Measurements from ENCODE around the gene IRAK1.

The IRAK1 gene

DNA sequence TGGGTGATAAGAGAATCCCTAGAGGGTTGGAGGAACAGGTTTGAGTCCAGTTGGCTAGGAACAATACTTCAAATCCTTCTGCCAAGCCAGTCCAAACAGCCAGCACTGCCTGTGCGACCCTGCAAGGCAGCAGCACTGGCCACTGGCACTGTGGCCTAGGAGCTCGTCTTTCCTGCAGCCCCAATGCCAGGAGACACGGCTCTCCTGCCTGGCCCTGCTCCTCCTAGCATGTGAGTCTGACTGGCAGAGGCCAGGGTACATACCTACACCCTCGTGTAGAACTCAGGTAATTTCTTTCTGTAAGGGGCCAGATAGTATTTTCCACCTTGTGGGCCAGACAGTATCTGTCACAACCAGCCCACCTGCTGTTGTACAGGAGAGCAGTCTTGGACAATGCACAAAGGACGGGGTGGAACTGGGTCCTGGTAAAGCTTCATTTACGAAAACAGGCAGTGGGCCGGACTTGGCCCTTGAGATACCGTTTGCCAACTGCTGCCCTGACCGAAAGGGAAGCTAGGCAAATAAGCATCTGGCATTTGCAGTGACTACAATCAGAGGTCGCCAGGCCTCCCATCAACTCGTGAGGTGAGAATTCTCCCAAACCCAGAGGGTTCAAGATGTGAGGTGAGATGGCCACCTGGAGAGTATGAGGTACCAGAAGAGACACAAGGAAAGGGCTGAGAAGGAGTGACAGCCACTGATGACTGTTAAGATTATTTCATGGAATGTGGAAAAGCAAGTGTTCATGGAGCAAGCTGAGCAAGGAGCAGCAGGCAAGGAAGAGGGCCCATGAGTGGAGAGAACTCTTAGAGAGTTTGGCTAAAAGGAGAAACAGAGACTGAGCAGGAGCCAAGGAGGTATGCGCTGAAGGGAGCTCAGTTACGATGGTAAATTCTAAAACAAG is 29.8 kb upstream of the IRAK1 start:
- TF ChIP-seq, protein P1, sequence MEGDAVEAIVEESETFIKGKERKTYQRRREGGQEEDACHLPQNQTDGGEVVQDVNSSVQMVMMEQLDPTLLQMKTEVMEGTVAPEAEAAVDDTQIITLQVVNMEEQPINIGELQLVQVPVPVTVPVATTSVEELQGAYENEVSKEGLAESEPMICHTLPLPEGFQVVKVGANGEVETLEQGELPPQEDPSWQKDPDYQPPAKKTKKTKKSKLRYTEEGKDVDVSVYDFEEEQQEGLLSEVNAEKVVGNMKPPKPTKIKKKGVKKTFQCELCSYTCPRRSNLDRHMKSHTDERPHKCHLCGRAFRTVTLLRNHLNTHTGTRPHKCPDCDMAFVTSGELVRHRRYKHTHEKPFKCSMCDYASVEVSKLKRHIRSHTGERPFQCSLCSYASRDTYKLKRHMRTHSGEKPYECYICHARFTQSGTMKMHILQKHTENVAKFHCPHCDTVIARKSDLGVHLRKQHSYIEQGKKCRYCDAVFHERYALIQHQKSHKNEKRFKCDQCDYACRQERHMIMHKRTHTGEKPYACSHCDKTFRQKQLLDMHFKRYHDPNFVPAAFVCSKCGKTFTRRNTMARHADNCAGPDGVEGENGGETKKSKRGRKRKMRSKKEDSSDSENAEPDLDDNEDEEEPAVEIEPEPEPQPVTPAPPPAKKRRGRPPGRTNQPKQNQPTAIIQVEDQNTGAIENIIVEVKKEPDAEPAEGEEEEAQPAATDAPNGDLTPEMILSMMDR (IDR thresholded peaks at IDR 0.05; ENCODE audit: low read depth, low read length, missing control alignments), result no peak
- DNase-seq (ENCODE audit: extremely low read depth, low read depth), result no peak
- H3K4me3 ChIP-seq (replicated peaks; ENCODE audit: low read depth, low read length), result no peak overlapping the region

DNA sequence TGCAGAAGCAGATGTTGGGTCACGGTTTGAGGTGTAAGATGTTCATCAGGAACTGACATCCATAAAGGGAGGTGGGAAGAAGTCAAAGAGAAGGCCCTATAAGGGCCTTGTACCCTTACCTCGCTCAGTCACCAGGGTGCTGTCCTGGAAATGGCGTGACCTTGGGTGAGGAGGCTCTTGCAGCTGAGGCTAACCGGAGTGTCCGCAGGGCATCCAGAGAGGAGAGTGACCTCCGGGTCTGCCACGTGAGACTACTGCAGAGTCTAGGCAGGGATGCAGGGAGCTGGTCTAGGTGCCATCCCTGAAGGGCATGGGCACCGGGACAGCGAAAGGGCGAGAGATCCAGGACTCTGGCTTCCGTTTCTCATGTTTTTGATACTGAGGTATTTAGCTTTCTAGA is 28.7 kb upstream of the IRAK1 start:
- DNase-seq (ENCODE audit: extremely low read depth, low read depth), result no peak
- TF ChIP-seq, protein P1 (IDR thresholded peaks at IDR 0.05; ENCODE audit: low read depth, low read length, missing control alignments), result no peak
- no peak overlapping the region for H3K4me3 ChIP-seq (replicated peaks; ENCODE audit: low read depth, low read length)

DNA sequence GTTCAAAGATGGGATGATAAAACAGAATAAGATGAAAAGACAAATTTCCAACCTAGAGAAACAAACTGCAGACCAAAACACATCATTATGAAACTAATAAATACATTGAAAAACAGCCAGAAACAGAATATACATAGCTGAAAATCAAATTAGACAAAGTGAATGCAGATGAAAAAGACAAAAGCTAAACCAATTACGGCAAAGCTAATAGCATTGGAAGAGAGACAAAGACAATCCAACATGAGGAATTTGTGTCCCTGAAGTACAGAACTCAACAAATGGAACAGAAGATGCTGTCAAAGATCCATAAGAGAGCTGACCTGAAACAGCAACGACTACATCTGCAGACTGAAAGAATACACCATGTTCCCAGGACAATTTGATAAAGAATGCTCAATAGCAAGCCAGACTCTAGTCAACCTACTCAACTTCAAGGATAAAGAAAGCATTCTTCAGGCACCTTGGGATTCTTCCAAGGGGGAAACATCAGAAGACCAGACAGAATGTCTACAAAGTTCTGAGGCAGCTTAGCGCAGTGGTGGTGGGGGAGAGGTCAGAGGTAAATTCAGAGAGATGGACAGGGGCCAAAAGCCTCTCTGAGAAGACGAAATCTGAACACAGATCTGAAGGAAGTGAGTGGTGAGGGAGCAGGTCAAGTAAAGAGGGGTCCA is 27.4 kb upstream of the IRAK1 start:
- DNase-seq (ENCODE audit: extremely low read depth, low read depth), result no peak
- H3K4me3 ChIP-seq (replicated peaks; ENCODE audit: low read depth, low read length), result no peak overlapping the region
- TF ChIP-seq, protein P1 (IDR thresholded peaks at IDR 0.05; ENCODE audit: low read depth, low read length, missing control alignments), result no peak

DNA sequence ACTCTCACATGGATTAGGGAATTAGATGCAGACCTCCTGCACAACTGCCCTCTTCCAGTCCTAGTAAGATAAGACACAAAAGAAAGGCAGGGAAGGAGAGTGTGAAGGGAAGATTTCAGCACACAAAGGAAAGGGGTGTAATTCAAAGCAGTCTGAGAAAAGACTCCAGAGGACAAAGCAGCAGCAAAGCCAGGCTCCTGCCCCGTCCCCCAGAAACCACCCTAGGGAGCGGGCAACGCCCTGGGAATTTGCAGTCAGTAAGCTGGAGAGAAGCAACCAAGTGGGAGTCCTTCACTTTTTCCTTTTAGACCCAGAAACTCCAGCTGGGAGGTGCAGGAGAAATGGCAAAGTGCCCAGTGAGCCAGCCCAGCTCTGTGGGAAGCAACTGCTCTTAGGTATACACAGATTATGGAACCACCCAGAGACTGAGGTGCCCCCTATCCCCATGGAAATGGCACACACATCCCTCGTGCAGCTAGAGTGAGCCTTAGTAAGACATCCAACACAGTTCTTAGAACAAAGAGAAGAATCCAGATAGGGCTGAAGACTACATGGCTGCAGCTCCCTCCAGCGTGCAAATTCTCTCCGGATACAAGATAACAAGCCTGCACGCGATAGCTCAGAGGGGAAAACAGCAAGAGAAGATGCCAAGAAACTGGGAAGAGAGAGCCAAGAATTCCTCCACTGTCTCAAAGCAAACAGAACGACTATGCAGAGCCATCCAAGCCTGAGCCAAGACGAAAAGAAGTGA is 26.5 kb upstream of the IRAK1 start:
- TF ChIP-seq, protein P1 (IDR thresholded peaks at IDR 0.05; ENCODE audit: low read depth, low read length, missing control alignments), result no peak
- no peak overlapping the region for H3K4me3 ChIP-seq (replicated peaks; ENCODE audit: low read depth, low read length)
- DNase-seq (ENCODE audit: extremely low read depth, low read depth), result no peak

DNA sequence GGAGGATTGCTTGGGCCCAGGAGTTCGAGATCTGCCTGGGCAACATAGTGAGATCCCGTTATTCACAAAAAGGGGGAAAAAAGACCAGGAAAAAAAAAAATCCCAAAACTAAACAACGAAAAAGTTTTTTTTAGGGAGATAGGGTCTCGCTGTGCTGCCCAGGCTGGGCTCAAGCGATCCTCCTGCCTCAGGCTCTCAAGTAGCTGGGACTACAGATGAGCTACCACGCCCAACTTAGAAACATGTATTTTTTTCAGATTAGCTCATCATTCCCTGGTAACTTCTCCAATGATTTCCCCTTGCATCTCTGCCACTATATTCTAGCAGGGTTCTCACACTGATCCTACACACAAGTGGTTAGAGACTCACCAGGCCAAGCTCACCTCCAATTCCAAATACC is 24.4 kb upstream of the IRAK1 start:
- TF ChIP-seq, protein P1 (IDR thresholded peaks at IDR 0.05; ENCODE audit: low read depth, low read length, missing control alignments), result no peak
- DNase-seq (ENCODE audit: extremely low read depth, low read depth), result no peak
- no peak overlapping the region for H3K4me3 ChIP-seq (replicated peaks; ENCODE audit: low read depth, low read length)

DNA sequence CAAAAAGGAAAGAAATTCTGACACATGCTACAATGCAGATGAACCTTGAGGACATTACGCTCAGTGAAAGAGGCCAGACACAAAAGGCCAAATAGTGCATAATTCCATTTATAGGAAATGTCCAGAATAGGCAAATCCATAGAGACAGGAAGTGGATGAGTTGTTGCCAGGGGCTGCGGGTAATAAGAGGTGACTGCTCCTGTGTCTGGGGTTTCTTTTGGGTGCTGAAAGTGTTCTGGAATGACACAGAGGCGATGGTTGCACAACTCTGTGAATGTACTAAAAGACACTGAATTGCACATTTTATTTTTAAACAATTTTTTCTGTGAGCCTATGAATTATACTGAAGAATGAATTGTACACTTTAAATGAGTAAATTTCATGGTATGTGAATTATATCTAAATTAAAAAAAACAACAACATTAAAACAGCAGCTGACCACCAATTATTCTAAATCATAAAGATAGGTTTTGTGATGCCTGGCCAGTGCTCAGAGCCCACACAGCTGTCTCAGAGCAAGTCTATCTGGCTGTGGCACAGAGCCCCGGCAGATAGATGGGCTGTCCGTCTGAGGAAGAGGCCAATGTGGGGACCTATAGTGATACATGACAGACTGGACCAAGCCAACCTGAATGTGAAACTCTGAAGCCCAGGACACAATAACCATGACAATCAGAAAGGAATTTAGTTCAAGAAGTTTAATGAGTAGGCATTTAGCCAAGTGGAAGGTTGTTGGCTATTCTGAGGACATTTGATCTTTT is 23.5 kb upstream of the IRAK1 start:
- H3K4me3 ChIP-seq (replicated peaks; ENCODE audit: low read depth, low read length), result no peak overlapping the region
- TF ChIP-seq, protein P1 (IDR thresholded peaks at IDR 0.05; ENCODE audit: low read depth, low read length, missing control alignments), result no peak
- no peak for DNase-seq (ENCODE audit: extremely low read depth, low read depth)

All from HFF-Myc (cell line).